HS-27A (cell line): ENCODE results near the gene MCTP2.

Source experiments
- DNase-seq: peaks from one replicate; pipeline ENCODE4 v3.0.0-alpha.2; 2012; ENCODE audit warnings: low read depth, missing footprints

Gene MCTP2

DNA sequence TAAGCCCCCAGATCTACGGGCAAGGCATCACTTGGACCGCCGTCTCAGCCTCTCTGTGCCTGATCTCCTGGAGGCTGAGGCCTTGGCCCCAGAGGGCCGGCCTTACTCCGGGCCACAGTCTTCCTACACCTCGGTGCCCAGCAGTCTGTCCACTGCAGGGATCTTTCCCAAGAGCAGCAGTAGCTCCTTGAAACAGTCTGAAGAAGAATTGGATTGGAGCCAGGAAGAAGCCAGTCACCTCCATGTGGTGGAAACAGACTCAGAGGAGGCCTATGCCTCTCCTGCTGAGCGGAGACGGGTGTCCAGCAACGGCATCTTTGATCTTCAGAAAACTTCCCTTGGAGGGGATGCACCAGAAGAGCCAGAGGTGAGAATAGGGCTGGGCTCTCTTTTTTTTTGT lies 67.0 kb downstream of the MCTP2 start:
- DNase-seq: no peak

DNA sequence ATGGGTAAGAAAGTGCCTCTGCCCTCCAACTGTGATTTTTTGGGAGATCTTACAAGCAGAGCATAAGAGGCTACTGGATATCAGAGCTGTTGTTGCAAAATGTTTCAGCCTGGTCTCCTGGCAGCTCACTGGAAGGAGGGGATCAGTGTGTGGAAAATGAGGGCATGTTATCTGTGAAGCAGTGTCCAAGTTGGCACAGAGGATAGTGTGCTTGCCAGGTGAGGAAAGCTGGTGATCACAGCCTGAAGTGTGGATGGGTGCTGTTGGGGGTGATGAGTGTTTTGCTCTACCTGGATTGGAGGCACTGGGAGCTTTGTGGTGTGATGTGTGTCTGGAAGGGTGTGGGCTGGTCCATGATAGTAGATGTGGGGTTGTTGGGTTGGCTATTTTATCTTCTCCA lies 69.3 kb downstream of the MCTP2 start:
- no peak for DNase-seq

DNA sequence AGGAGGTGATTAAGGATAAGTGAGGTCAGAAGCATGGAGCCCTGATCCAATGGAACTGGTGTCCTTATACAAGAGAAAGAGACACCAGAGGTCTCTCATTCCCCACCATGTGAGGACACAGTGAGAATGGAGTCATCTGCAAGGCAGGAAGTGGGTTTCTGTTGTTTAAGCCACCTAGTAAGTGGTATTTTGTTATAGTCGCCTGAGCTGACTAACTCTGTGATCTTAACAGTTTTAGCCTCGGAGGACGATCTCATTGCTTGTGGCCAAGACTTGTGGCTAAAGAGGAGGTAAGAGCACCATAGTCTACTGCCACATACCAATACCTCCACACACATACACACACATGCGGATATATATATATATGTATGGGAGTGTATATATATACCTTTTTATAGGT lies 73.8 kb downstream of the MCTP2 start:
- no peak for DNase-seq

DNA sequence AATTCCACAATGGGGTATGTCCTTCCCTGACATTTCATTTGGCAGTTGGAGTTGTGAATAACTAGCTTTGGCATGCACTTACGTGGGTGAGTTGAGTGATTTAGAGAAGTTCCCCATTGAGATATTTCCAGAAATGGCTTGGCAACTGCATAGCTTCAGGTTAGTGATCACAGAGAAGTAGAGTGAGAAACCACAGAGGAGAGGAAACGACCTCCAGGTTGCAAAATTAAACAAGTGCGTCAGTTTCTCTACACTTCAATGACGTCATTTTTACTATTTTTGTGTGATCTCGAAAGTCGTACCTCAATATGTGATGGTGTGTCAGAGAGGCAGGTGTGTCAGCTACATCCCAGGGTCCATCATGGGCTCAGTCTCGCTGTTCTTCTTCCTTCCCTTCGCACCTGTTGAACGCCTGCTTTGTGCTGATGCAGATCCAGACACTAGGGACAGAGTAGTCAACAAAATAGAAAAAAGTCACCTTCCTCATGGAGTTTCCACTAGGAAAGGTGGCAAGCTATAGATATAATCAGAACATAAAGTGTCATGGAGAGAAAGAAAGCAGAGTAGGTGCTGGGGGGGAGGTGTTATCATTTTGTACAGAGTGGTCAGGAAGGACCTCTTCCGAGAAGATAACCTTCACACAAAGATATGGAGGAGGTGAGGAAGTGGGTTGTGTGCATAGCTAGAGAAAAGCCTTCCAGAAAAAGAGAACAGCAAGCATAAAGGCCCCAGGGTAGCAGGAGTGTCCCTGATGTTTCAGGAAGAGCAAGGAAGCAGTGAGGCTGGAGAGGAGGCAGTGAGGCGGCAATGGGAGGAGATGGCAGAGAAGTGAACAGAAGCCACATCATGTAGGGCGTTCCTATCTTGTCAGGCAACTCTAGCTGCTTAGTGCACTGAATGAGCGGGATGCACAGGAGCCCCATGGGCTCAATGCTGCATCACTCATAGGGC lies 75.6 kb downstream of the MCTP2 start:
- DNase-seq: no peak

DNA sequence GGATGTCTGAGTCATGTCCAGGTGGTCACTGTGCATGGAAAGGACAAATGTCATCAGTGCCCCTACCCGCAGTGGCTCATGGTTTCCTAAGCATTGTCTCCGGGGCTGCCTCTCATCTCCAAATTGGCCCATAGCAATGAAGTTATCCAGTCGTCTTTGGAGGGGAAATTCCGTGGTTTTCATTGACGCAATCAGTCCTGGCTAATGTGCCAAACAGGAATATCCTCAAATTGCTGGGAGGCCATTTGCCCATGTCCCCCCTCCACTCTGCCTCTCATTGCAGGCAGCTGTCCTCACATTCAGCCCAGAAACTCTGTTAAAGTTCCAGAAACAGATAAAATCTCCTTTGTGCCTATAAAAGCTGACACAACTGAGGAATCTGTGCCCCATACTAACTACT lies 81.6 kb downstream of the MCTP2 start:
- DNase-seq: no peak

DNA sequence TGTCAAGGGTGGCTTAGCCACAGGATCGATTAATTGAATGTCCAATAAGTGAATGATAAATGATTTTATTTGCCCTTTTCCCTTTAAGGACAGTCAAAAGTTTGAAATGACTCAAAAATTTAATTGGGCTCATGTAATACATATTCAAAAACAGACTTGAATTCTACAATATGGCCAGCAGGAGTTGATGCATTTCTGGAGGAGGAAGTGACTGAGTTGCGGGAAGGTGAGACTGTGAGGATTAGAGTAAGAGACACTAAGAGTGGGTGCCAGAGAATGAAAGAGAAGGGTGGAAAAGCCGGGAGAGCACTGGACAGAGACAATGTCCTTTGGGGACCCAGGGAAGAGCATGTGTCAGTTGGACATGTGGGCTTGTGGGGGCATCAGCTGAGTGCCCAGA lies 83.3 kb downstream of the MCTP2 start:
- DNase-seq: no peak

DNA sequence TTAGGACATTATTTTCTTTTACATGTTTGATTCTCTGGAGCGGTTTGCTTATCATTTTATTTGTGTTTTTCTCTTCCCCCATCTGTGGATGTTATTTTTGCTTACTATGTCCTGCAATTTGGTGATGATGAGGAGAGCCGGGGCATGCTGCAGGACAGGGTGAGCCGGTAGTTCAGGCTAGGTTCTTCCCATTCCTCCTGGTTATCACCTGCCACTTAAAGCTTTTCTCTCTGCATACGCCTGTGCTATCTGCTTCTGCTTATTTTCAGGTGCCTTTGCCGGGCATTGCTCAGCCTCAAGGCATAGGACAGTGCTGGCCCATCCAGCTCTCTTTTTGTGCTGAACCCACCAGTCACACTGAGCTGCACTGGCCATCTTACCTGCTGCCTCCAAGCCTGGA lies 85.8 kb downstream of the MCTP2 start:
- no peak for DNase-seq

DNA sequence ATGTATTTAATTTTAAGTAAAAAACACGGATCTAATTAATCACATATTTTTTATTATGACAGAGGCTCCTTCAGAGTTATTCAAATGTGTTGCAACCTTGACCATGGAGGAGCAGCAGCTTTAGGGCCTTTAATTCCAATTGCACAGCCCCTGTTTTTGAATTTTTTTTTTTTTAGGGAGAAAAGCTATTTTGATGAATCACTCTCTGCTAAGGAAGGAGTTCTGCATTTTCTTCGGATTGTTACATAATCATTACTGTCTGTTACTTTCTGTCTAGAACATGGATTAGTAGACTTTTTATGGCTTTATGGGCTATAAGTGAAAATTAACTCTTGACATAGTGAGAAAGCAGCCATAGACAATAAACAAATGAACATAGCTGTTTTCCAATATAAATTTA lies 90.8 kb downstream of the MCTP2 start:
- no peak for DNase-seq

DNA sequence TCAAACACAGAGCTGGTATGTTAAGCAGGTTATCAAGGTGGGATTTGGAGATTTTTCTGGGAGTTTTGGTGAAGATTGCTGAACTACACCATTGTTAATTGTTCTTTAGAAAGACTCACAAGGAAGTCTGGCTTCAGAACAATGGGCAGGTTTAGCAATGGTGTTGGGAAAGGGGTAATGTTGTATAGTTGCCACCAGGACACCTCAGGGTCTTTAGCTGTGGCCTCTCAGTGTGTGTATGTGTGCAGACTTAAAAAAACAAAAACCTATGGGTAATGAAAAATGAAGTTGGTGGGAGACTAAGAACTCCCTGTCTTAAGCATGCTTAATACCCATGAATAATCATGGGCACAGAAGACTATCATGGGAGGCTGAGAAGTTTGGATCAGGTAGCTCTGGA lies 91.7 kb downstream of the MCTP2 start:
- no peak for DNase-seq

DNA sequence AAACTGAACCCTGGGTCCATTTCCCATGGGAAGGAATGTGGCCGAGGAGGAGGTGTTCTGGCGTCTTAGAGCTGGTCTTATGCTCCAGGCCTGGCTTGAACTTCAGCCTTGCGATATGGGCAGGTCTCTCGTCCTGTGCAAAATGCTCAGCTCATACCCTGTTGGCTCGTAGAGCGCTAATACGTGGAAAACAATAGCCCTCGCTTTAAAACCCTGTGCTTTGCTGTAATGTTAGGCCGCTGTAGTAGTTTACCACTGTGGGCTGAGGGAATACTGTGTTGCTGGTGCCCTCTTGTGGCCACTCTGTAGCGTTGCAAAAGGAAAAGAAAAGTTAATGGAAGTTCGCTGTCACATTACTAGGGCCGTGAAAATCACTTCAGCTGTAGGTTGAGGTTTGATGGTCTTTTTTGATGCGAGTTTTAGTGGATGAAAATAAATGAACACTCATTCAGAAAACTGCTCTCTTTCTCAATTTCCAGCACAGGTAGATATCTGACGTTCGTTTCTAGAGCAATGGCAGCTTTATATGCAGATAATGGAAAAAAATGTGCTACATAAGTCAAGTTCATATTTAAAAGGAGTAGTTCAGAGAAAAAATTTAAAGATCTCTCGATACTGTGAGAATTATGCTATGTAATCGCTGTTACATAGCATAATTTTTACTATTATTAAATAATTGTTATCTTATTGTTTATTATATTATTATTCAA lies 92.9 kb downstream of the MCTP2 start:
- DNase-seq: peak; percentile 7

DNA sequence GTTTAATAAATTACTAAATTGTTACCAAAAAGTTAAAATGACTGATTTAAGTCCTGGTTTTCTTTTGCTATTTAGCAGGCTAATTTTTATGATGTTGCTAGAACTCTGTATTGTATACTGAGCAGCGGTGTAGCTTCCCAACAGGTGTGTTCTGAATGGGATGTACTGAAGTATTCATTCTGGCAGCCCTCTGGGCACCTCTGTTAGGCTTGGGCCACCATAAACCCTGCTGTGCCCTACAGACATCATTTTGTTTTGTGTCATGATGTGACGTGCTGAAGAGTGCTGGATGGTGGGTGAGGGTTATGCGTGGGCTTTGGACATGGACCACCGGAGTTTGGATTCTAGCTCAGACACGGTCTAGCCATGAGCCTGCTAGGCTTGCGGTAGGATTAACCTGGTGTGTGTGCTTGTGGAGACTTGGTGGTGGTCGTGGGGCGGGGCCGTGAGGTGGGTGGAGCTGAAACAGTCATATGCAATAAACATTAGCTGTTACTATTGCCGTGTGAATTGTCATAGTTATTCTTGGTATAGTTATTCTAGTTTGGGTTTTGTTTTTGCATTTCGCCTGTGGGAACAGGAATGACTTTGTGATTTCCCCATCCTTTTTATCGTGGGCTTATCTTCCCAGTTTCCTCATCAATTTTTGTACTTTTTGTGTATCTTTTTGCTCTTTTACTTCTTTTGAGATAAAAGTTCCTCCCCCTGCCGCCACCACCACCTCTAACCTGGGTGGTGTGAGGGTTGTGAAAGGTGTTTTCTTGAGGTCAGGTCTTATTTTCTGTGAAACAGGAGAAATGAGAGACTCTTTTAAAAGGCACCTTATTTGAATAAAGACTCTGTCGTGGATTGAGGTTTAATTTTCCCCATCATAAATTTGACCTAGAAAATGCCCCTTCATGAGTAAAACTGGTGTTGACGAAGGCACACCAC lies 93.7 kb downstream of the MCTP2 start:
- DNase-seq: no peak

DNA sequence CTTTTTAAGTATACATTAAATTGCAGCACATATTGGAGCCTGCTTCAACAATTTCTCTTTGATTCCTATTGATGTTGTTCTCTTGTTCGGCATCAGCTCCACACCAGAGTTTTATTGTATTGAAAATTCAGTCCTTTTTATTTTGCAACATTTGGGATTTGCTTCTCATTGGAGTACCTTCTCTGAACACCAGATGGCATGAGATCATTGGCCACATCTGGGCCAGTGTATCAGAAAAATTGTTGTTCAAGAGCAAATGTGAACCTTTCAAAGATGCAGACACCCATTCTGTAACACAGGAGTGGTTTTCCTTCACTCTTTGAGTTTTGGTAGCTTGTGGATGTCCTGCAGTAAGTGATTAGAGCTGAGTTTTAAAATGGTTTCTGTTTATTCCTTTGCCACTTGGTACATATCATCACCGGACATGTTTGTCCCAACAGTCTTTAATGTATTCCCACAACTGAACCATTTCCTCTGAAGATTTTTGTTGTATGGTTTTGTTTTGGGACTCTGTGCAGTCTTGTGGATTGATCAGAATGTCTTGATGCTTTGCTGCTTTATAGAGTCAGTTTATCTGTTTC lies 96.1 kb downstream of the MCTP2 start:
- no peak for DNase-seq

DNA sequence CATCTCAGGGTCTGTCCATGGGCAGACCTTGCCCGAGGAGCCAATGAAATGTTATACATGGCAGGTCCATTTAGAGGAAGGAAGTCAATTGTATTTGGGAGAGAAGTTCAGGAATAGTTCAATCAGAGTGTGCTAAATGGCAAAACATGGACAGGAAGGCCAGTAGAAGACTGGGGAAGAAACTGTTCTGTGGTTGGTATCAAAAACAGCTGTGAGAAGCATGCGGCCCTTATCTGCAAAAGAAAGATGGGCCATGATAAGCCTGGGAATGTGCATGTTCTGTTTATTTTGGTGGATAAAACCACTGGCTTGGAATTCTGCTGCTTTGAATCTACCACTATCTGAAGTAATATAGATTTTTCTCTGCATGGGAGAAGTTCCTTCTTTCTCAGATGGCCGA lies 100.4 kb downstream of the MCTP2 start:
- DNase-seq: no peak

DNA sequence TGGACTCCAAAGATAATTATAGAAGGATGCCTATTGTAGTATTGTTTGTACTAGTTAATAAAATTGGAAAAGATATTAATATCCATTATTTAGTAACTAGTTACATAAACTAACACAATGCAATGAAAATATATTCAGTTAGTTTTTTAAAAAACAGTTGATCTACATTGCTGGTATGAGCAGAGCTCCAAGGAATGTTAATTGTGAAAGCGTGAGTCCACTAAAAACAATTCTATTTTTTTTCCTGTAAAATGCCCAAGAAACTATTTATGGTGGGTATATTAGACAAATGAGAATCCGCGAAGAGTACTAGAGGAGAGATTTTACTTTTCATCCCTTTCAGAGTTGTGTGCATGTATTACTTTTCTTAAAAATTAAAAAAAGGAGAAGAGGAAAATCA lies 104.3 kb downstream of the MCTP2 start:
- DNase-seq: no peak

DNA sequence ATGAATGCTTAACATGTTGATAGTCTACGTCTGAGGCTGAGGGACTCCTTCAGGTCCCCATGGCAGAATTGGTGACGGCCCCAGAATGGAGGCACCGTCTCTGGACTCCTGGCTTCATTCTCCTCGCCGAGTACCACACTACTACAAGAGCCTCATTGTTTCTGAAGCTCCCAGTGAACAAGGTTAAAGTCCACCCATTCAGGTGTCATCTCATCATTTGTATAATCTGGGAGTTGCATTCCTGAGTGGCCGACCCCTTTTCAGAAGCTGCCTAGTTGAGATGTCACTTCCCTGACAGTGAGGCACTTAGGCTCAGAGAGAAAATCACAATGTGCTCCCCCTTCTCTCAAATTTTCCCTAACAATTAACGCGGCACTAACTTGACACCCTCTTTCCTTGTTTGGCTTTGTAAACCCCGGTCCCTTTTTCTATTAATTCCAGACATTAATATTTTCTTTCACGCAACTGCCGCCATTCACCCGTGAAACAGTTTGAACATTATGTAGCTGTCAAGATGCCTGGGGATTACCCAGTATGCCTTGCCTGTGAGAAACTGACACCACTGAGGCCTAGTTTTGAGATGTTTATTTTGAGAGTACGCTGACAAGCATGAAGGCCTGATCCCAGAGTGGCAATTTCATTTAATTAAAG lies 105.6 kb downstream of the MCTP2 start:
- no peak for DNase-seq

DNA sequence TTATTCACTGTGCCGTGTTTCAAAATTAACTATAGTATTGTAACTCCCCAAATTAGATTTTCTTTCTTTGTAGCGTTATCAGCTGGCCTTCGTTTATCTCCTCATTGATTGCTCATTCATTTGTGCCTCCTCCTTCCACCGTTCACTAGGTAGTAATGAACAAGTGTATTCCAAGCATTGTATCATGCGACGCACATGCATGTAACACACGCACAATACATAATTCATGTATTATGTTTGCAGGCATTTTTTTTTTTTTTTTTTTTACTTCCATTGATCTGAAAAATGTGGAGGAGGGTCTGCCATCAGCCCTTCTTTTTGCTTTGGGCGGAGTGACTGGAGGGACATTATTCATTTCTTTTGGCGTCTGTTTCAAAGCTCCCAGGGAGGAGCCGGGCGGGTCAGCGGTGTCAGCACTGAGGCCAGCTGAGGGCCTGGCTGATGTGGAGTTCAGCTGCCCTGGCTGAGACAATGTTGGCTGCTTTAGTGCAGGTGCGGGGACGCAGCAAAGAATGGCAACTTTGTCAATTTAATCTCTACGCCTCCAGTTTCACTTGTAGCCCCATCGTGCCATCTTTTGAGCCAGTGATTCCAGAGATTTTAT lies 107.0 kb downstream of the MCTP2 start:
- DNase-seq: no peak

DNA sequence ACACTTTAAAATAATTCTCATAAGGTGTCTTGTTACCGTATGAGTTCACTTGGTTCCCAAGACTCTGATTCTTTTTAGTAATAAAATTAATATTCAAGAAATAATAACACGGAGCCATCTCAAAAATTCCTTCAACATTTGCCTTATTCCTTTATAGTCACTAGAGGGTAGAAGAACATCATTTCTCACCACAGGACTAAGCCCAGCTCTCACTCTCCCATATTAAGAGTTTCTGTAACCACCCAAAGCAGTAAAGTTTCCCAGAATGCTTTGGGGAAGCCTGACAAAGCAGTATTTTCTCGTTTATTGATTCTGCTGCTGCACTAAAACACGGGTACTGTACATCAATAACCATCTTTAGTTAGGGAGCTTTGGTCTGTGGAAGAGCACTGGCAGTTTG lies 114.9 kb downstream of the MCTP2 start:
- DNase-seq: no peak

DNA sequence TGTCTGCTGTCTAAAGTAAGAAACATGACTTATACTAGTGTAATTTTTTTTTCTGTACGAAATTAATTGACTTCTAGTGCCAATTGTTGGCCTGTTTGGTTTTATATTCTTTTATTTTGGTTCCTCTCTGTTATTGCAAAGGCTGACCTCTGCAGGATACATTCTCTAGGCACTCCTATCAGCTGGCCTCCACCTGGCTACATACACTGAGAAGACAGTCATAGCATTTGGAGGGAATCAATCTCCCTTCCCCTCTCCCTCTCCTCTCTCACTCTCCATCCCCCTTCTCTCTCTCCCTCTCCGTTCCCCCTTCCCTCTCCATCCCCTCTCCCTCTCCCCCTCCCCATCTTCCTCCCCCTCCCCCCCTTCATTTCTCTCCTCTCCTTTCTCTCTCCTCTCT lies 116.7 kb downstream of the MCTP2 start:
- no peak for DNase-seq

DNA sequence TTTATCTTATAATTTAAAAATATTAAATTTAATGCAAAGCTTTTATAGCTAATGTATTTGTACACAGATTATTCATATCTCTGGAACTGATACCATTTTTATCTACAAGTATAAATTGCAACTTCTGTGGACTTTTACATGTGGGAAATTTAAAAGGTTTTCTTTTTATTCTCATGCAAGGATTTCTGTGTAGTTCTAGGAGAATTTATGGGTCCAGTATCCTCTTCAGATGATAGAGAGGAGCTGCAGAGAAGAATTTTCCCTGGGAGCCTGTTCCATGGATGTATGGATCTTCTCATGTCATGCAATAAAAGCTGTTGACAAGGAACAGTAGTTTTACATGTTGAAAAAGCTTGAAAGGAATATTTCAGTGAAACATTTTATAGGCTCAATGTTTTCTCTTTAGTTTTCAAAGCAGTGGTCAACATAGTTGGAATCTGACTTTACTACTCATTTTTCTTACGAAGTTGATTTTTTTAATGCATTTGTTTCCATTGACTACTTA lies 119.7 kb downstream of the MCTP2 start:
- no peak for DNase-seq

DNA sequence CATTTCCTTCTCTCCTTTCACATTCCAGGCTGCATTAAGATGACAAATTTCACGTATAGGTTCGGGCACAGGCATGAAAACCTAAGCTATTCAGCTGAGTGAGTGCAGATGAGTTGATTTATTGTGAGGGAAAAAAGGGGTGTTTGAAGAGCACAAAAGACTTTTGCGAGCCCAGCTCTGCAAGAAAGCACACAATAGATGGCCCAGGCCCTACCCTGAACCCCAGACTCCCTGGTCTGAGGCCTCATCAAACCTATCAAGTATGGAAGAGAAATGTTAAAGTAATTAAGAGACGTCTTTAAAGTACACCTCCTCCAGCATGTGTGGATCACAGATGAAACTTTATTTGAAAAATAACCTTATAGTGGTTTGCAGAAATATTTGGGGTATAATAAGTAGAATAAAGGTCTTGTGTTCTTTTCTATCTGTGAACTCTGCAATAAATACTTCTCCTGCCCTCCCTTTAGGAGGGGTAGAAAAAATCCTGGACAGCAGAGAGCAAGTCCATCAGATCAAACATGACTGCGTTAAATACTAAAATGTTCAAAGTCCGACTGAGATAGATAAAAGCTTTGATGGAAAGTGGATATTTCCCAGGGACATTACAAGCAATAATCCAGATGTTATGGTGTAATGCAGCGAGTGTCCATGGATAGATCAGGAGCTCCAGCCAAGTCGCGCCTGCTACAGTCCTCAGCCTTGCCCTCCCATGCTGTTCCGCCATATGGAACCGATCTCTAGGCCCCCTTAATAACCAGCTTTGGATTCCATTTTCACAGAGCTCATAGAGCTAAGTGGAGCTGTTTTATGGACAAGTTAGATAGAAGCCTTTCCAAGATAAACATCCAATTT lies 121.5 kb downstream of the MCTP2 start:
- no peak for DNase-seq
